Neural crest cell (in vitro differentiated cells): ENCODE measurements around the gene NELL1. TPM values are rescaled to one million over a fixed set of nuclear protein-coding genes. Genes with fewer than 3 reads are reported as not detected.

Source experiments
- DNase-seq: peaks from one replicate; pipeline ENCODE4 v3.0.0; 2021; ENCODE audit warnings: low read depth, mixed read lengths, low spot score
- H3K27ac Mint-ChIP-seq: one replicate; pipeline ENCODE4 v1.8.0; 2021; ENCODE audit warnings: mild to moderate bottlenecking, mixed read lengths; ENCODE audit not compliant: unreplicated experiment
- H3K27me3 Mint-ChIP-seq: 2 replicates; pipeline ENCODE4 v1.8.0; 2021; ENCODE audit warnings: low read depth, mild to moderate bottlenecking, mixed read lengths
- H3K36me3 Mint-ChIP-seq: 2 replicates; pipeline ENCODE4 v1.8.0; 2021; ENCODE audit warnings: low read depth, mild to moderate bottlenecking, mixed read lengths
- H3K4me1 Mint-ChIP-seq: 2 replicates; pipeline ENCODE4 v1.8.0; 2021; ENCODE audit warnings: mixed read lengths
- H3K4me3 Mint-ChIP-seq: one replicate; pipeline ENCODE4 v1.8.0; 2021; ENCODE audit warnings: mild to moderate bottlenecking, mixed read lengths
- H3K9me3 Mint-ChIP-seq: 2 replicates; pipeline ENCODE4 v1.8.0; 2021; ENCODE audit warnings: mixed read lengths
- CTCF ChIP-seq: fragments of 200-600 bp; sonication (generic); conservative IDR thresholded peaks from 2 replicates; pipeline ENCODE4 v1.5.0; 2021; ENCODE audit warnings: antibody characterized with exemption, mild to moderate bottlenecking
- total RNA-seq: library from RNA; stranded (reverse); gene quantifications from 2 replicates; pipeline ENCODE4 v1.2.1, GENCODE V29; 2021

Gene NELL1
- total RNA-seq, 1 donor from 2014 or later: 0.51 TPM

GRCh38 chr11:21254790-21255189, 585.4 kb downstream of the NELL1 start:
- no peaks in the 10 kb centered on the region for H3K4me1 Mint-ChIP-seq
- H3K27ac Mint-ChIP-seq: no peak overlapping the region
- H3K4me3 Mint-ChIP-seq: no peak overlapping the region

GRCh38 chr11:21257461-21257860, 588.1 kb downstream of the NELL1 start:
- no peak for DNase-seq
- Mint-ChIP-seq H3K36me3 (no peaks in the 10 kb centered on the region), H3K9me3 (no peaks in the 10 kb centered on the region), H3K27ac (no peak overlapping the region), H3K27me3 (peaks cover 7% of the 10 kb centered on the region), H3K4me3 (no peak overlapping the region), H3K4me1 (no peaks in the 10 kb centered on the region)
- no peak for TF ChIP-seq CTCF

More at GRCh38 chr11:21254790-21255189, 585.4 kb downstream of the NELL1 start:
- no peak for TF ChIP-seq CTCF
- Mint-ChIP-seq H3K9me3 (no peaks in the 10 kb centered on the region), H3K27me3 (peaks cover 10% of the 10 kb centered on the region), H3K36me3 (no peaks in the 10 kb centered on the region)
- no peak for DNase-seq

- H3K27ac Mint-ChIP-seq: no peak overlapping the region
- H3K4me3 Mint-ChIP-seq: no peak overlapping the region
- H3K36me3 Mint-ChIP-seq: no peaks in the 10 kb centered on the region
- H3K9me3 Mint-ChIP-seq: no peaks in the 10 kb centered on the region
- no peaks in the 10 kb centered on the region for H3K4me1 Mint-ChIP-seq
- no peak for DNase-seq
- TF ChIP-seq CTCF: no peak
- peaks cover 11% of the 10 kb centered on the region for H3K27me3 Mint-ChIP-seq
Observed at GRCh38 chr11:21258414-21258813, 589.0 kb downstream of the NELL1 start.

- Mint-ChIP-seq H3K27me3 (peaks cover 6% of the 10 kb centered on the region), H3K36me3 (no peaks in the 10 kb centered on the region), H3K4me1 (no peaks in the 10 kb centered on the region), H3K27ac (no peak overlapping the region), H3K4me3 (no peak overlapping the region), H3K9me3 (no peaks in the 10 kb centered on the region)
- DNase-seq: no peak
- TF ChIP-seq CTCF: no peak
Observed at GRCh38 chr11:21260101-21260500, 590.7 kb downstream of the NELL1 start.

GRCh38 chr11:21262992-21263391, 593.6 kb downstream of the NELL1 start:
- Mint-ChIP-seq H3K27me3 (peaks cover 7% of the 10 kb centered on the region), H3K4me3 (no peak overlapping the region), H3K36me3 (no peaks in the 10 kb centered on the region), H3K27ac (no peak overlapping the region), H3K4me1 (no peaks in the 10 kb centered on the region), H3K9me3 (no peaks in the 10 kb centered on the region)
- TF ChIP-seq CTCF: no peak
- no peak for DNase-seq

GRCh38 chr11:21264125-21264524, 594.7 kb downstream of the NELL1 start:
- DNase-seq: no peak
- Mint-ChIP-seq H3K27ac (no peak overlapping the region), H3K9me3 (no peaks in the 10 kb centered on the region), H3K4me3 (no peak overlapping the region), H3K36me3 (no peaks in the 10 kb centered on the region), H3K27me3 (peaks cover 7% of the 10 kb centered on the region), H3K4me1 (no peaks in the 10 kb centered on the region)
- no peak for TF ChIP-seq CTCF
